Endothelial cell of umbilical vein (primary cell): ENCODE measurements around the gene VAV2. TPM values are rescaled to one million over a fixed set of nuclear protein-coding genes. Genes with fewer than 3 reads are reported as not detected.

Source experiments
- BruUV-seq: library from RNA; stranded (reverse); fragments of 400-500 nt; replicated peaks from 2 replicates; lab custom pipeline; 2021; lab: Mats Ljungman, UMichigan
- CTCF ChIA-PET: fragments of 300-600, 350-600 bp; sonication (Branson Sonifier 250); formaldehyde crosslinking; loops from one replicate; lab custom pipeline; 2021; ENCODE audit warnings: antibody characterized with exemption, inconsistent platforms; lab: Charles Lee
- POLR2A ChIA-PET: fragments of 300-600, 350-600 bp; sonication (Branson Sonifier 250); formaldehyde crosslinking; loops from one replicate; lab custom pipeline; 2021; ENCODE audit warnings: antibody characterized with exemption, inconsistent platforms; lab: Charles Lee
- DNase-seq: peaks from one replicate; pipeline ENCODE4 v3.0.0-alpha.2; 2011; ENCODE audit warnings: low read depth, low spot score
- FAIRE-seq: peaks from 2 replicates; lab custom pipeline; 2011; peaks lifted over from hg19 to GRCh38; lab: Jason Lieb, UNC
- H2AFZ ChIP-seq: 2 replicates; pipeline ENCODE4 v1.6.0; 2012; ENCODE audit warnings: low read depth, low read length, control low read depth, inconsistent platforms
- H3K27ac ChIP-seq: 2 replicates; pipeline ENCODE4 v1.5.1; 2011; ENCODE audit warnings: low read depth, mild to moderate bottlenecking, control low read depth, low read length, moderate library complexity; ENCODE audit not compliant: insufficient read depth
- H3K27me3 ChIP-seq, 2 experiments: 2 replicates each; pipeline versions ENCODE4 v1.6.0 to v1.6.1; 2011; ENCODE audit warnings: low read length in 2 of 2, mixed read lengths in 1 of 2; ENCODE audit not compliant: control insufficient read depth in 2 of 2, insufficient read depth in 2 of 2
- H3K36me3 ChIP-seq, 2 experiments: 2 replicates in 1 of 2; 3 replicates in 1 of 2; pipeline ENCODE4 v1.5.1; 2011; ENCODE audit warnings: low read length in 2 of 2, mild to moderate bottlenecking in 1 of 2, moderate library complexity in 1 of 2; ENCODE audit not compliant: control insufficient read depth in 2 of 2, insufficient read depth in 2 of 2; ENCODE audit errors: extremely low read depth in 1 of 2
- H3K4me1 ChIP-seq: 3 replicates; pipeline ENCODE4 v1.5.1; 2011; ENCODE audit warnings: mild to moderate bottlenecking, low read length; ENCODE audit not compliant: control insufficient read depth, insufficient read depth; ENCODE audit errors: extremely low read depth
- H3K4me2 ChIP-seq: 2 replicates; pipeline ENCODE4 v1.6.1; 2011; ENCODE audit warnings: low read length, control low read depth, mixed read lengths; ENCODE audit not compliant: insufficient read depth
- H3K4me3 ChIP-seq, 3 experiments: fragments of 200-600 bp in 1 of 3; sonication (generic), shearing (Covaris generic) in 1 of 3; replicated peaks in 1 of 3; 2 replicates each; pipeline ENCODE4 v1.5.1; 2011 to 2016; ENCODE audit warnings: control low read depth in 3 of 3, low read length in 3 of 3, mild to moderate bottlenecking in 2 of 3, inconsistent platforms in 1 of 3, low read depth in 1 of 3, moderate library complexity in 1 of 3; ENCODE audit not compliant: insufficient read depth in 1 of 3
- H3K79me2 ChIP-seq: 2 replicates; pipeline ENCODE4 v1.6.0; 2012; ENCODE audit warnings: low read length, inconsistent platforms; ENCODE audit not compliant: control insufficient read depth, insufficient read depth
- H3K9ac ChIP-seq: replicated peaks from 2 replicates; pipeline ENCODE3; 2011; ENCODE audit warnings: low read length, control low read depth; ENCODE audit not compliant: insufficient read depth; ENCODE audit errors: extremely low read depth
- H3K9me1 ChIP-seq: replicated peaks from 3 replicates; pipeline ENCODE4 v1.6.0; 2011; ENCODE audit warnings: mild to moderate bottlenecking, low read length; ENCODE audit not compliant: control insufficient read depth, insufficient read depth; ENCODE audit errors: extremely low read depth
- H3K9me3 ChIP-seq: replicated peaks from 2 replicates; pipeline ENCODE4 v1.5.1; 2012; ENCODE audit warnings: low read length, inconsistent platforms; ENCODE audit not compliant: control insufficient read depth, insufficient read depth
- H4K20me1 ChIP-seq: replicated peaks from 2 replicates; pipeline ENCODE3; 2011; ENCODE audit warnings: mild to moderate bottlenecking, low read length; ENCODE audit not compliant: control insufficient read depth, insufficient read depth; ENCODE audit errors: extremely low read depth
- CTCF ChIP-seq, 2 donors: IDR thresholded peaks; 1 replicate in 1 of 2; 2 replicates in 1 of 2; pipeline ENCODE4 v1.5.1; 2011; ENCODE audit warnings: low read length in 2 of 2, mild to moderate bottlenecking in 2 of 2, moderate library complexity in 2 of 2, control low read depth in 1 of 2, inconsistent platforms in 1 of 2, low read depth in 1 of 2; ENCODE audit not compliant: insufficient read depth in 1 of 2; ENCODE audit errors: extremely low read depth in 1 of 2
- EZH2 ChIP-seq: IDR thresholded peaks from 2 replicates; pipeline ENCODE4 v1.6.1; 2012; ENCODE audit warnings: borderline replicate concordance, low read depth, mild to moderate bottlenecking, moderate library complexity, low read length, inconsistent platforms; ENCODE audit not compliant: severe bottlenecking
- FOS ChIP-seq: IDR thresholded peaks from 2 replicates; pipeline ENCODE4 v1.6.1; 2011; ENCODE audit warnings: mild to moderate bottlenecking, low read length, moderate library complexity, borderline replicate concordance; ENCODE audit not compliant: insufficient read depth
- GATA2 ChIP-seq: IDR thresholded peaks from 2 replicates; pipeline ENCODE4 v1.7.0; 2011; ENCODE audit warnings: low read depth, mild to moderate bottlenecking, moderate library complexity, mixed read lengths, low read length; ENCODE audit not compliant: insufficient read length, insufficient read depth
- JUN ChIP-seq: IDR thresholded peaks from 2 replicates; pipeline ENCODE4 v1.6.1; 2011; ENCODE audit warnings: borderline replicate concordance, low read depth; ENCODE audit not compliant: insufficient read length, insufficient read depth
- MAX ChIP-seq: IDR thresholded peaks from 2 replicates; pipeline ENCODE4 v1.6.1; 2011; ENCODE audit not compliant: insufficient read depth, insufficient read length
- MYC ChIP-seq: IDR thresholded peaks from one replicate; pipeline ENCODE4 v1.6.1; 2011; ENCODE audit warnings: mild to moderate bottlenecking, low read depth, low read length
- POLR2A ChIP-seq: IDR thresholded peaks from 2 replicates; pipeline ENCODE4 v1.6.1; 2012; ENCODE audit warnings: low read depth, mild to moderate bottlenecking, control low read depth, low read length
- POLR2AphosphoS5 ChIP-seq: IDR thresholded peaks from 2 replicates; pipeline ENCODE4 v1.6.1; 2012; ENCODE audit warnings: low read depth, mild to moderate bottlenecking, control low read depth, low read length, moderate library complexity; ENCODE audit not compliant: insufficient read depth
- dilution Hi-C: fragments of 300-500 bp; cut with MboI; formaldehyde crosslinking; loops from one replicate; pipeline ENCODE4 v1.15.0; 2019; ENCODE audit warnings: low sequenced_read_pairs; ENCODE audit not compliant: extremely low pct_ligation_motif_present
- intact Hi-C: fragments of 100-400 bp; cut with micrococcal nuclease; formaldehyde crosslinking; loops from one replicate; pipeline ENCODE4 v1.10.0; 2022
- polyA plus RNA-seq, 4 experiments: library from polyadenylated mRNA; depleted of rRNA in 3 of 4; stranded (reverse) in 3 of 4; unstranded in 1 of 4; fragments of >200 nt; gene quantifications; 2 replicates each; pipeline versions ENCODE4 v1.2.1 to v1.2.3, GENCODE V29; 2011 to 2012; ENCODE audit warnings: missing spikeins in 1 of 4
- total RNA-seq: library from RNA; stranded (reverse); gene quantifications from 2 replicates; pipeline ENCODE4 v1.2.3, GENCODE V29; 2021

The VAV2 gene
- total and polyA plus RNA-seq, 2 donors (not counting 3 experiments of a cell fraction or from before 2014, with no cell fraction given) = 10.6 to 30.6 TPM

GRCh38 chr9:133823189-133824105, 168.7 kb downstream of the VAV2 start:
- ChIA-PET POLR2A (no interaction called here), CTCF (no interaction called here)
- H3K27ac ChIP-seq = no peak overlapping the region
- no peak for TF ChIP-seq MYC
- no peak overlapping the region for H3K4me2 ChIP-seq
- H3K27me3 ChIP-seq = no peaks in the 10 kb centered on the region
- H3K4me1 ChIP-seq = no peaks in the 10 kb centered on the region
- BruUV-seq = no TSS peak
- no peaks in the 10 kb centered on the region for H3K9me3 ChIP-seq
- FAIRE-seq = no peak
- H3K79me2 ChIP-seq = no peaks in the 10 kb centered on the region
- H3K9ac ChIP-seq = no peak overlapping the region
- H3K9me1 ChIP-seq = no peaks in the 10 kb centered on the region
- no peaks in the 10 kb centered on the region for H4K20me1 ChIP-seq
- dilution Hi-C loops = no loop called here
- intact Hi-C loops = no loop called here
- no peak overlapping the region for H3K4me3 ChIP-seq
- H2AFZ ChIP-seq = no peak overlapping the region
- H3K36me3 ChIP-seq = peaks cover 0 to 2% of the 10 kb centered on the region in 2 experiments
- DNase-seq = no peak

GRCh38 chr9:133822430-133823065, 169.6 kb downstream of the VAV2 start:
- dilution Hi-C loops (no loop called here), intact Hi-C loops (no loop called here)
- no peaks in the 10 kb centered on the region for H3K9me3 ChIP-seq
- no peak overlapping the region for H3K4me3 ChIP-seq
- TF ChIP-seq FOS = no peak
- no peak for TF ChIP-seq MYC
- TF ChIP-seq EZH2 = no peak
- TF ChIP-seq GATA2 = no peak
- TF ChIP-seq JUN = no peak
- no peak for TF ChIP-seq MAX
- TF ChIP-seq CTCF (IDR thresholded peaks at IDR 0.05; ENCODE audit: extremely low read depth in 1 of 2, insufficient read depth in 1 of 2, low read depth in 1 of 2, low read length in 2 of 2) = no peak
- no peak for TF ChIP-seq POLR2AphosphoS5
- no peak for TF ChIP-seq POLR2A
- no peaks in the 10 kb centered on the region for H3K27me3 ChIP-seq
- POLR2A ChIA-PET = no interaction called here
- H4K20me1 ChIP-seq = no peaks in the 10 kb centered on the region
- CTCF ChIA-PET = no interaction called here
- no peak overlapping the region for H3K9ac ChIP-seq
- no peak overlapping the region for H3K27ac ChIP-seq
- no peaks in the 10 kb centered on the region for H3K79me2 ChIP-seq
- no TSS peak for BruUV-seq
- H2AFZ ChIP-seq = no peak overlapping the region
- no peak for FAIRE-seq
- H3K4me1 ChIP-seq = no peaks in the 10 kb centered on the region
- peaks cover 0 to 3% of the 10 kb centered on the region in 2 experiments for H3K36me3 ChIP-seq
- no peaks in the 10 kb centered on the region for H3K9me1 ChIP-seq
- no peak for DNase-seq
- no peak overlapping the region for H3K4me2 ChIP-seq
